ENCODE results near the gene CACNA2D2.

Gene CACNA2D2

DNA sequence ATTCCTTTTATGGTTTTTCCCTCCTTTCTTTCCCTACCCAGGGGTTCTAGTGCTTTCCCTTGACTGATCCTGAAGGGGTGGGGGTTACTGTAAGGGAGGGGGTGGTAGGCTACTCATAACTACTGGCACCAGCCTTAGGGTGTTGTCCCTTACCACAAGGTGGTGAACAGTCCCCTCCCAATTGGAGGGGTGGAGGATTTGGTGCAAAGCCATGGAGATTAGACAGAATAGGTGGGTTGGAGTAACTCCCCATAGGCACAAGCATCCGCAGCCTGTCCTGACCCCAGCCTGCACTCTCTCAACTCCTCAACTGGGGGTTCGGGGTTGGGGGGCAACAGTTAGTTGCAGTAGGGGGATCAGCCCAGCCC lies 178.3 kb downstream of the CACNA2D2 start:
- DNase-seq (ENCODE audit: low read depth): no peak

DNA sequence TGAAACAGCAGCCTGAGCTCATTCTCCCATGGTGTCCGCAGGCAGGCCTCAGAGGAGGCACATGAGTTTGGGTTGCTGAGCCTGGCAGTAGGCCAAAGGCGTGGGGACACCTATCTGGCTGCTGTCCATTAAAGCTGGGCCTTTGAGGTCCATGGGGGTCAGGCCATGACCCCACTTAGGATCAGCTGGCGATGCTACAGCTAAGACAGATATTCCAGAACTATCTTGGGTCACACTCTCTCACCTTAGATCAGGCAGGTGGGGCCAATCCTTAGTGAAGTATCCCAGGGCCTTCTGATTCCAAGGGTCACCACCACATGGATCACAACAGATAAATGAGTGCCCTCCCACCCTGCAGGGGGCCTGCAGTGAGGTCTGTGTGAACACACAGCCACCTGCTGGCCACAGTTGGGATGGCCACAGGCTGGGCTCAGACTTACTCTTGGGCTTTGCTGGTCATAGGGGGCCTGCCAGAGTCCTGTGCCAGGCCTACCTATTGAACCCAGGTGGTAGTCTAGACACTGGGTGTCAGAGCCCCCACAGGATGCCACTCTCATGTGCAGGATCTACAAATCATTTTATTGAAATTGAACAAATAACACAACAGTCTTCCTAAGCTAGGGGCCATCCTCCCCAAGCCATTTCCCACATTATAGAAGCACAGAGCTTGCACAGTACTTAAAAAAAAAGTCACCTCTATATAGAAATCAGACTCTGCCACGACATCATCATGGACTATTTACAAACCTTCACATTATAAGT lies 178.9 kb downstream of the CACNA2D2 start:
- no peak for DNase-seq (ENCODE audit: low read depth)

GRCh38 chr3:50323614-50324199 lies 179.7 kb downstream of the CACNA2D2 start:
- DNase-seq (ENCODE audit: low read depth): no peak

- no peak for DNase-seq (ENCODE audit: low read depth)
These were observed 180.3 kb downstream of the CACNA2D2 start for GRCh38 chr3:50323092-50323600.

GRCh38 chr3:50322386-50323091 lies 180.9 kb downstream of the CACNA2D2 start, which contains the start of gene HYAL2:
Gene HYAL2, minus strand, starts transcription at chr3:50322745. Its CDS starts 2,256 bp downstream, at chr3:50320489.
- DNase-seq (ENCODE audit: low read depth): no peak

DNA sequence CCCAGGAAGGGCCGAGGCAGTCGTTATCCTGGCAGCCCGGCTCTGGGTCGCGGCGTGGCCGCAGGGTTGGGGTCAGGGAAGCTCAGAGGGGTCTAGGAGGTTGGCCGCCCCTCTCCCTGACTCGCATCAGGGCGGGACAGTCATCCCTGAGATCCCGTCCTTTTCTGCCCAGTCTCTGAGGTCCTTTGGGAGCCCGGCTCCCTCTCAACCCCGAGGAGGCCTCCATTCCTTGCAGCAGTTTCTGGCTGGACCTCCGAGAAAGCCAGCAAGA lies 181.4 kb downstream of the CACNA2D2 start:
- DNase-seq (ENCODE audit: low read depth): no peak

DNA sequence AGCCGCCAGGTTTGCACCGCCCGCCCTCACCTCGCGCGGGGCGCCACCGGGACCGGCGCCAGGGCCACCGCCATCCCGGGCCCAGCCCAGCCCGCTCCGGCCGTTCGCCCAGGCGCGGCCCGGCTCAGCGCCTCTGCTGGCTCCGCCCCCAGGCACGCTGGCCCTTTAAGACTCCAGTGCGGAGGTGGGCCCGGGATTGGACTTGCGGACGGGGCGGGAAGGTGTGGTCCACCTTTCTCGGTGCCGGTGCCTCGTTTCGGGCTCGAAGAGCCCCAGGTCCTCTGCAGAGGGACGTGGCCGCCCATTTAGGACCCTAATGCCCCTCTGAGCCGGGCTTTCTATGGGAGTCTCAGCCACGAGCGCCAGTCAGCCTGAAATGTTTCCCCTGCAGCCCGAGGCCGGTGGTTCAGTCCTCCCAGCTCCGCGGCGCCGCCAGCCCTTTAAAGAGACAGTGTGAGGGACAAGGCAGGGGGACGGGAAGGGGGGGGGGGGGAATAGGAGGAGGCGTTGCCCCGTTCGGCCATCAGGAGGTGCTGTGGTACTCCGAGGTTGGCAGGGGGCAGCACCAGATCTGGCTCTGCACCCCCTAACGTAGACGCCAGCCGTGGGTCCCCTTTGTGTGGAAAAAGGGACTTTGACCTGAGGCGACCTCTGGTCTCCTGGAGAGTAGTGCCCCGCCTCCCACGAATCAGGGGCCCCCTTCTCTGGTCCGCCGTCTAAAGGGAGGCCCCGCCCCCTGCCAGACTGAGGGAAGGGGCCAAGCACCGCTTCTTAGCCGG lies 181.9 kb downstream of the CACNA2D2 start:
- peak; percentile 66 for DNase-seq (ENCODE audit: low read depth)

DNA sequence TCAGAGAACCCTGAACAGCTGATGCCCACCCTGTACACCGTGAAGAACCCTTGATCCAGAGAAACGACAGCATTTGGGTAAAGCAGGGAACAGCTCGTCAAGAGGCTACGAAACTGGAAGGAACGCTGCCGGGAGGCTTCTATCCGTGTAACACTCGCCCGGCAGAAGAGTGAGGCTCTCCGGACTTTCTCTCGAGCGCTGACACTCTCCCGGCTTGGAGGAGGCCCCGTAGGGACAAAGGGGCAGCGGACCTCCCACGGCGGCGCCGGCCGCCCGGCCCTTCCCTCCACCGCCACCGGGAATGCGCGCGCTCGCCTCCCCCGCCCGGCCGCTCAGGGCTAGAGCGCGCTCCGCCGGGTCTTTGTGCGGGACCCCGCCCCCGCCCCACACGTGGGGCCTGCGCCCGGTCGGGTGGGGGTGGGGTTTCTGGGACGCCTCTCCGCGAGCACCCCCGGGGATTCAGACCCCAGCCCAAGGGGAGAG lies 182.5 kb downstream of the CACNA2D2 start:
- DNase-seq (ENCODE audit: low read depth): no peak

DNA sequence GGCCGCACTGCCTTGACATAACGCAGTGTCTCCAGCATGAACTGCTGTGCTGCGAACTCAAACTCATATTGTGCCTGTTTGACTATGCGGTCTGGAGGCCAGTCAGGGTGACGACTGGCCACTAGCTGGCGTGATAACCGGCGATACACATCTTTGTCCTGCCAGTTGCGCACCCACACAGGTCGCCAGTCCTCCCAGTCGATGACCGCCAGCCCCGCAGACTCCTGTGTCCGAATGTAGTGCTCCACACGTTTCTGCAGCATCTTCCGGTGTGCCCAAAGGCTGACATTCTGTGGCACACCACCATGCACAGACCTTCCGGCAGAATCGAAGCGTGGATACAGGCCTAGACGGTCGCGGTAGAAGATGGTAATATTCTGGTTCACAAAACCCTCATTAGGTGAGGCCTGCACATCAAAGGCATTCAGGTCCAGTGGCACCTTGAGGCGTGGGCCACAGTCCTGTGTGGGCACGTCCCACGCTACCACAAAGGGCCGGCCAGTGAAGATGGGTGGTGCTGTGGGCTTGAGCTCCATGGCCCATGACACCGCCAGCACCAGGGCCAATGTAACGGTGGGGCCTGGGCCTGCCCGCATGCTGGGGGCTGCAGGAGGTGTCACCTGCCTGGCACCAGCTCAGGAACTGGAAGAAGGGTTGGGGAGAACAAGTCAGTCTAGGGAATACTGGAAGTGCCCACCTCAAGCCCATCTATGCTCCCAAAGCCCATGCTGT lies 183.4 kb downstream of the CACNA2D2 start:
- DNase-seq (ENCODE audit: low read depth): no peak

GRCh38 chr3:50319181-50319893 lies 184.1 kb downstream of the CACNA2D2 start:
- no peak for DNase-seq (ENCODE audit: low read depth)

GRCh38 chr3:50318615-50319014 lies 184.8 kb downstream of the CACNA2D2 start:
- no peak for DNase-seq (ENCODE audit: low read depth)

DNA sequence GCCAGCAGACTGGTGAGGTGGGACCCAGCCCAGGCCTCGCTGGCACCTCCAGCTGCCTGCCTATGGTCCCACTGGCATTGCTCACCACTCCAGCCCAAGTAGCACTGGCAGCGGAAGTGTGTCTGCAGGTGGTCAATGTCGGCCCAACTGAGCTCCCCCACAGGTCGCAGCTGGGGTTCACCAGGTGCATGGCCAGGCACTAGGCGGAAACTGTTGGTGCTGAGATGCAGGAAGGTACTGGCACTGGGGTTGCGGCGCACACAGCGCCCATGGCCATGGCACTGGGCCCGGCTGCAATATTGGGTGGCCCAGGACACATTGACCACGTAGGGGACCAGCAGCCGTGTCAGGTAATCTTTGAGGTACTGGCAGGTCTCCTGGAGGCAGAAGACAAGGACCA lies 185.3 kb downstream of the CACNA2D2 start:
- no peak for DNase-seq (ENCODE audit: low read depth)

GRCh38 chr3:50317300-50317699 lies 186.1 kb downstream of the CACNA2D2 start:
- no peak for DNase-seq (ENCODE audit: low read depth)

- DNase-seq (ENCODE audit: low read depth): no peak
These were observed 186.7 kb downstream of the CACNA2D2 start for GRCh38 chr3:50316657-50317242.

DNA sequence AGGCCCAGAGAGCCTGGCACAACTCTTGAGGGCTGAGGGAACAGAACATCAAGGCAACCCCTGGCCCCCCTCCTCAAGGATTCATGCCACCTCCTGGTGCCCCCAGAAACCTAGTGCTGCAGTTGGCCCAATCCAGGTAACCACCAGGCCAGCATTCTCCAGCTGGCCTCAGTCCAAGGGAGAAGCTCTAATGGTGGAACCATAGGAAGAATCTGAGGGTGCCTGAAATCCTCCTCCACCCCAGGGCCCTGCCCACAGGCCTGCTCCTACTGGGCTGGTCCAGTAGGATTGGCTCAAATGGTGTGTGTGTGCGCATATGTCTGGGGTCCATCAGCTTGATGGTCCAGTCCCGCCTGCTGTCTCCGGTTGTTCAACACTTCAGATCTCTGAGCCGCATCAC lies 188.6 kb downstream of the CACNA2D2 start:
- DNase-seq (ENCODE audit: low read depth): no peak

- no peak for DNase-seq (ENCODE audit: low read depth)
These were observed 189.1 kb downstream of the CACNA2D2 start for GRCh38 chr3:50314342-50314741.
